ENCODE data around the gene DCTN1. TPM values are rescaled to one million over a fixed set of nuclear protein-coding genes. Genes with fewer than 3 reads are reported as not detected.

DCTN1 gene
- polyA plus RNA-seq, 2 of the 4 experiments (the other 2 are of a cell fraction): 95.1 to 106 TPM

- Histone ChIP-seq H3K4me2 (no peak overlapping the region), H3K9me3 (no peaks in the 10 kb centered on the region), H3K4me3 (no peak overlapping the region), H3K4me1 (peaks cover 21% of the 10 kb centered on the region; the same call in 2 of the 3 replicates), H3K27ac (no peak overlapping the region)
- FAIRE-seq (no peak), ATAC-seq (no peak), DNase-seq (ENCODE audit: low read depth in 1 of 2, low spot score in 1 of 2) (no peak)
- no peak for TF ChIP-seq RAD21 (conservative IDR thresholded peaks at IDR 0.05 in 1 of 2, IDR thresholded peaks at IDR 0.05 in 1 of 2)
- TF ChIP-seq BCL3 (IDR thresholded peaks at IDR 0.05): no peak
- CTCF ChIA-PET: interaction anchor here (0.9 to 2.5 kb wide), 6 partner anchors 9 to 132 kb away, joined by 3 to 18 read pairs (median 8); partner anchors contain the start of genes C2orf81 and WDR54
- 94% methylated on average over 3 of the region's 3 CpGs for WGBS (ENCODE audit: missing lambda C conversion rate)
- POLR2A ChIA-PET: no interaction called here
Measured at GRCh38 chr2:74381751-74382150, 1.6 kb upstream of the DCTN1 start.

GRCh38 chr2:74378007-74378406 lies 2.1 kb downstream of the DCTN1 start:
- ChIA-PET POLR2A (no interaction called here), CTCF (interaction anchor here (2.2 kb wide), 1 partner anchor 9 kb away, joined by 9 read pairs; no protein-coding TSS in a partner anchor)
- H3K4me1 ChIP-seq: peaks cover 15% of the 10 kb centered on the region; the same call in 2 of the 3 replicates
- no peak for DNase-seq (ENCODE audit: low read depth in 1 of 2, low spot score in 1 of 2)
- no peaks in the 10 kb centered on the region for H3K9me3 ChIP-seq
- H3K4me3 ChIP-seq: no peak overlapping the region
- no peak for FAIRE-seq
- 86% methylated on average over 10 of the region's 10 CpGs for WGBS (ENCODE audit: missing lambda C conversion rate)
- no peak overlapping the region for H3K4me2 ChIP-seq
- no peak for TF ChIP-seq HOXB5 (CRISPR knock-in tag; IDR thresholded peaks at IDR 0.05)
- TF ChIP-seq POLR2AphosphoS2 (conservative IDR thresholded peaks at IDR 0.05; ENCODE audit: low read length): no peak
- TF ChIP-seq HMGXB4 (CRISPR knock-in tag; IDR thresholded peaks at IDR 0.05; ENCODE audit: borderline replicate concordance): no peak
- TF ChIP-seq CBX2 (IDR thresholded peaks at IDR 0.05; ENCODE audit: borderline replicate concordance, low read depth): no peak
- no peak for TF ChIP-seq ZSCAN20 (CRISPR knock-in tag; IDR thresholded peaks at IDR 0.05)
- no peak for TF ChIP-seq JUNB (IDR thresholded peaks at IDR 0.05)
- H3K27ac ChIP-seq: no peak overlapping the region
- ATAC-seq: no peak

- ChIA-PET CTCF (interaction anchor here (0.7 to 3.9 kb wide), 6 partner anchors 9 to 52 kb away, joined by 3 to 15 read pairs (median 3); no protein-coding TSS in a partner anchor), POLR2A (no interaction called here)
- TF ChIP-seq RFX5 (IDR thresholded peaks at IDR 0.05): no peak
- no peak for TF ChIP-seq HMGXB4 (CRISPR knock-in tag; IDR thresholded peaks at IDR 0.05; ENCODE audit: borderline replicate concordance)
- no peak for TF ChIP-seq EHF (CRISPR knock-in tag; IDR thresholded peaks at IDR 0.05)
- no peak for TF ChIP-seq CBX8 (IDR thresholded peaks at IDR 0.05)
- no peak for TF ChIP-seq FOSB (CRISPR knock-in tag; IDR thresholded peaks at IDR 0.05)
- no peak for TF ChIP-seq POLR2AphosphoS2 (conservative IDR thresholded peaks at IDR 0.05; ENCODE audit: low read length)
- no peak for TF ChIP-seq KDM5A (IDR thresholded peaks at IDR 0.05)
- TF ChIP-seq RCOR1 (IDR thresholded peaks at IDR 0.05; ENCODE audit: low read depth, low read length): no peak
- no peak for TF ChIP-seq ZC3H11A (IDR thresholded peaks at IDR 0.05)
- TF ChIP-seq HOXB13 (CRISPR knock-in tag; IDR thresholded peaks at IDR 0.05; ENCODE audit: low read depth): no peak
- TF ChIP-seq ELK1 (IDR thresholded peaks at IDR 0.05; ENCODE audit: low read depth, low read length): no peak
- TF ChIP-seq KDM1A (IDR thresholded peaks at IDR 0.05; ENCODE audit: low read depth): no peak
- TF ChIP-seq USF2 (IDR thresholded peaks at IDR 0.05): no peak
- TF ChIP-seq POLR2A (IDR thresholded peaks at IDR 0.05; ENCODE audit: low read length): no peak
- no peak for TF ChIP-seq RNF2 (IDR thresholded peaks at IDR 0.05; ENCODE audit: borderline replicate concordance, low read depth)
- no peak for TF ChIP-seq PBX3 (IDR thresholded peaks at IDR 0.05)
- TF ChIP-seq RARB (CRISPR knock-in tag; IDR thresholded peaks at IDR 0.05): no peak
- H3K9me3 ChIP-seq: no peaks in the 10 kb centered on the region
- peaks cover 15% of the 10 kb centered on the region; the same call in 2 of the 3 replicates for H3K4me1 ChIP-seq
- no peak for DNase-seq (ENCODE audit: low read depth in 1 of 2, low spot score in 1 of 2)
- no peak overlapping the region for H3K27ac ChIP-seq
- no peak for FAIRE-seq
- no peak overlapping the region for H3K4me2 ChIP-seq
- H3K4me3 ChIP-seq: no peak overlapping the region
- ATAC-seq: no peak
- WGBS (ENCODE audit: missing lambda C conversion rate): 98% methylated on average over 2 of the region's 2 CpGs
Measured at GRCh38 chr2:74375838-74376237, 4.3 kb downstream of the DCTN1 start.

Measured in A549 (cell line).